Stomach (tissue), 9 donors: ENCODE results near the gene MCRIP1. TPM values are rescaled to one million over a fixed set of nuclear protein-coding genes. Genes with fewer than 3 reads are reported as not detected.

Experiments used
- DNase-seq, 2 donors: peaks; one replicate each; pipeline versions ENCODE4 v3.0.0 to v3.0.0-alpha.2; 2013 to 2019
- H3K27ac ChIP-seq, 5 donors: fragments of 200-600 bp in 4 of 5; sonication (generic) in 4 of 5; one replicate each; pipeline ENCODE4 v1.5.1; 2013 to 2019; ENCODE audit warnings: mild to moderate bottlenecking in 1 of 5, moderate library complexity in 1 of 5
- H3K27me3 ChIP-seq, 3 donors: fragments of 200-600 bp; sonication (generic); one replicate each; pipeline ENCODE4 v1.5.1; 2017 to 2019; ENCODE audit warnings: mixed run types in 1 of 3
- H3K36me3 ChIP-seq, 4 donors: fragments of 200-600 bp; sonication (generic); 1 replicate in 3 of 4; 2 replicates in 1 of 4; pipeline ENCODE4 v1.5.1; 2016 to 2019
- H3K4me1 ChIP-seq, 4 donors: fragments of 200-600 bp; sonication (generic); one replicate each; pipeline ENCODE4 v1.5.1; 2016 to 2019
- H3K4me3 ChIP-seq, 4 donors: fragments of 200-600 bp; sonication (generic) in 3 of 4; one replicate each; pipeline ENCODE4 v1.5.1; 2016 to 2019; ENCODE audit warnings: mild to moderate bottlenecking in 1 of 4
- H3K9me3 ChIP-seq, 4 donors: fragments of 200-600 bp; sonication (generic); one replicate each; pipeline ENCODE4 v1.5.1; 2016 to 2019
- CTCF ChIP-seq, 7 experiments: fragments of 450-650 bp in 4 of 7; fragments of 200-600 bp in 3 of 7; sonication (generic) in 3 of 7; IDR thresholded peaks; one replicate each; pipeline ENCODE4 v1.5.1; 2016 to 2019; ENCODE audit warnings: antibody characterized with exemption in 7 of 7, control low read depth in 2 of 7, mild to moderate bottlenecking in 1 of 7
- EP300 ChIP-seq: sonication (generic); formaldehyde crosslinking; IDR thresholded peaks from one replicate; pipeline ENCODE4 v1.6.1; 2017; ENCODE audit warnings: antibody characterized with exemption
- POLR2A ChIP-seq, 4 donors: fragments of 450-650 bp; IDR thresholded peaks; one replicate each; pipeline ENCODE4 v1.6.1; 2016; ENCODE audit warnings: antibody characterized with exemption in 4 of 4, control low read depth in 2 of 4, mild to moderate bottlenecking in 1 of 4, moderate library complexity in 1 of 4
- POLR2AphosphoS5 ChIP-seq, 3 donors: sonication (generic); formaldehyde crosslinking; IDR thresholded peaks; one replicate each; pipeline ENCODE4 v1.6.1; 2016; ENCODE audit warnings: antibody characterized with exemption in 3 of 3
- WGBS, 5 donors: extraction: QIAGEN DNeasy Blood & Tissue Kit in 3 of 5; methylation state at CpG; one replicate each; pipeline versions ENCODE4 v1.1.5 to v1.1.7; 2013 to 2018; 5-methylcytosine and 5-hydroxymethylcytosine counted together
- intact Hi-C: fragments of 100-400 bp; cut with DNase I; formaldehyde crosslinking; loops from one replicate; pipeline ENCODE4 v1.15.1; 2023; ENCODE audit warnings: low total_unique reads
- polyA plus RNA-seq, 3 donors: library from polyadenylated mRNA; stranded (reverse); fragments of 200-250 nt; gene quantifications; one replicate each; pipeline ENCODE4 v1.2.3, GENCODE V29; 2013
- total RNA-seq, 5 donors: library from RNA; depleted of rRNA; stranded (reverse); fragments of >200 nt; gene quantifications; one replicate each; pipeline versions ENCODE4 v1.1.0 to v1.2.3, GENCODE V29; 2014 to 2016
- donor health status: healthy with polysubstance abuse.
- donor health status: Bipolar disorder and iron deficiency.
- donor health status: healthy.

The MCRIP1 gene
- total and polyA plus RNA-seq, 8 donors: 23.7 to 150 (median 95.9) TPM

DNA sequence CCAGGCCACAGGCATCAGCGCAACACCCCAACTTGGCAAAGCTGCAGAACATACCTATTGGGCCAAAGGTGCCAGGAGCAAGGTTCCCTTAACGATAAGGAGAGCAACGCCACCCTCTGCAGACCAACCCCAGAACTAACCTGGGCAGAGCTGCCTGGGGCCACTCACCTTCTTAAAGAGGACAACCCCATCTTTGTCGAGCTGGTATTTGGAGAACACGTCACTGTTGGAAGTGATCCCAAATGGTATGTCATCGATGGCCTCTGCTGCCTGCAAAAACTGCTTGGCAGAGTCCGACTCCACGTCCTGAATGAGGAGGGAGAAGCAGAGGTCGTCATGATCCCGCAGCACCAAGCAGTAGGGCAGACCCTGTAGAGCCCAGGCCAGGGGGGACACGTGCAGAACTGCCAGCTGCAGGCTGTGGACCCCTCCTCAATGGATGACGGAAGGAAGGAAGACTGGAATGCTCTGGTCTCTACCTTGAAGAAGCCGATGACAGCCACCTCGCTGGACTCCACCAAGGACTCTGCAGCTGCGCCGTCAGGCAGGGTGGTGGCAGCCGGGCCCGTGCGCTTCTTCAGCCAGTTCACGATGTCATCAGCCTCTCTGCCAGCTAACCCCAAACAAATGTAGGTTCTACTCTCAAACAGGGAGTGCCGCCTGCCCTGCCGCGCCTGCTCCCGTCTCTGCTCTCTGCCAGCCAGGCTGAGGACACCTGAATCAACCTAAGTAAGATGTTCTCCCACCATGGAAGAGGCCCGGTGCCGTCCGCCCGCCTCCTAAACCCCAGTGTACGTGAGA lies 22.1 kb upstream of the MCRIP1 start:
- DNase-seq: peak in 1 of 2 donors; percentile 81
- WGBS, 5 donors: 39 to 61% (median 46%) methylated on average over 23 to 29 of the region's 29 CpGs

DNA sequence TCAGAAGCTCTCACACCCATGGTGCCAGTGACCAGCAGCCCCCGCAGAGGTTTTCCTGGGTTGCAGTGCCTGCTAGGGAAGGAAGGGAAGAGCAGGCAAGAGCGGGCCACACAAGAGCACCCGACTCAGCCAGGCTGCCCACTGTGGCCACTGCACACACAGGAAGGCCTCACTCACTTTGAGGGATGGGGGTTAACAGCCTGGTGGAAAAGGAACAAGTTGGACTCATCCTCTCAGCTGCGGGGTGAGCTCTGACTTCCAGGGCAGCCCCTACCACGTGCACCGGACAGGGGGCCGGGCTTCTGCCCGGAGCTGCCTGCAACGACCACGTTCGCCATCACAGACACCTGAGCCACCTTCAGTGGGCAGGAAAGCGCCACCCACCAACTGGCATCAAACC lies 19.1 kb upstream of the MCRIP1 start:
- DNase-seq: no peak
- H3K36me3 ChIP-seq: peaks cover 84 to 100% (median 100%) of the 10 kb centered on the region in 4 donors

More for the DNA sequence above, 22.1 kb upstream of the MCRIP1 start:
- H3K9me3 ChIP-seq: no peaks in the 10 kb centered on the region
- TF ChIP-seq POLR2A (IDR thresholded peaks at IDR 0.05) (no peak), EP300 (no peak), POLR2AphosphoS5 (IDR thresholded peaks at IDR 0.05) (peak in 1 of 3 donors; percentile 69), CTCF (IDR thresholded peaks at IDR 0.05) (peak in 3 of 7 experiments; percentile 15 to 46 (median 17))
- intact Hi-C loops: no loop called here
- no peaks in the 10 kb centered on the region for H3K27me3 ChIP-seq
- H3K4me1 ChIP-seq: peaks cover 31 to 63% (median 61%) of the 10 kb centered on the region in 4 donors
- H3K4me3 ChIP-seq: peak overlapping the region in 1 of 4 donors; percentile 13
- peak overlapping the region in 4 of 5 donors; percentile 29 to 64 (median 46) for H3K27ac ChIP-seq
- H3K36me3 ChIP-seq: peaks cover 72 to 91% (median 89%) of the 10 kb centered on the region in 4 donors

GRCh38 chr17:81851423-81851822 lies 18.3 kb upstream of the MCRIP1 start:
- DNase-seq: no peak
- no peak overlapping the region for H3K4me3 ChIP-seq
- peaks cover 86 to 100% (median 100%) of the 10 kb centered on the region in 4 donors for H3K36me3 ChIP-seq
- H3K9me3 ChIP-seq: no peaks in the 10 kb centered on the region
- peaks cover 11 to 27% (median 27%) of the 10 kb centered on the region in 4 donors for H3K4me1 ChIP-seq
- TF ChIP-seq EP300: no peak
- H3K27ac ChIP-seq: no peak overlapping the region
- intact Hi-C loops: no loop called here
- no peaks in the 10 kb centered on the region for H3K27me3 ChIP-seq
- WGBS, 5 donors: 92 to 96% (median 94%) methylated on average over 5 to 16 of the region's 16 CpGs

More for the DNA sequence above, 19.1 kb upstream of the MCRIP1 start:
- TF ChIP-seq POLR2A (IDR thresholded peaks at IDR 0.05): no peak
- no peak for TF ChIP-seq POLR2AphosphoS5 (IDR thresholded peaks at IDR 0.05)
- TF ChIP-seq CTCF (IDR thresholded peaks at IDR 0.05): no peak
- no peak for TF ChIP-seq EP300
- H3K4me1 ChIP-seq: peaks cover 15 to 35% (median 35%) of the 10 kb centered on the region in 4 donors
- intact Hi-C loops: no loop called here
- no peaks in the 10 kb centered on the region for H3K9me3 ChIP-seq
- WGBS, 5 donors: 87 to 95% (median 92%) methylated on average over 6 to 12 of the region's 12 CpGs
- H3K27ac ChIP-seq: no peak overlapping the region
- no peak overlapping the region for H3K4me3 ChIP-seq
- no peaks in the 10 kb centered on the region for H3K27me3 ChIP-seq

DNA sequence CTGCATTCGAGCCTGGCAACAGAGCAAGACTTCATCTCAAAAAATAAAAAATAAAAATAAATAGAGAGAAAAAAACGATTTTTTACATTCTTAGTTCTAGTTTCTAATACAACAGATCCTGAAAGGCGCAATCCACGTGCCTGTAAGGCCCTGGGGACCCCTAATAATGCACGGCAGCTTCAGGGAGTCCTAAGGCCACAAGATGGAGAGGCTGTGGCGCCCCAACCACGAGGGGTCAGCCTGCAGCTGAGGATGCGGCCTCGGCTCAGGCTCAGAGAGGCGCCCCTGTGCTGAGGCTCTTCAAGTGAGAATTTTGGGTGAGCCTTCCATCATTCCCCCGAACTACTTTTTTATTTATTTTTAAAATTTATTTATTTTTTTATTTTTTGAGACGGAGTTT lies 16.4 kb upstream of the MCRIP1 start:
- no peak for DNase-seq
- peaks cover 89 to 100% (median 100%) of the 10 kb centered on the region in 4 donors for H3K36me3 ChIP-seq
- no peaks in the 10 kb centered on the region for H3K9me3 ChIP-seq
- peaks cover 0 to 7% (median 7%) of the 10 kb centered on the region in 4 donors for H3K4me1 ChIP-seq
- no peak overlapping the region for H3K4me3 ChIP-seq
- intact Hi-C loops: no loop called here
- TF ChIP-seq EP300: no peak
- TF ChIP-seq CTCF (IDR thresholded peaks at IDR 0.05): no peak
- TF ChIP-seq POLR2A (IDR thresholded peaks at IDR 0.05): no peak
- TF ChIP-seq POLR2AphosphoS5 (IDR thresholded peaks at IDR 0.05): no peak
- 92 to 95% (median 94%) methylated on average over 12 of the region's 12 CpGs for WGBS, 5 donors
- H3K27ac ChIP-seq: no peak overlapping the region
- no peaks in the 10 kb centered on the region for H3K27me3 ChIP-seq
